HG02759 (cell line): Measurements from ENCODE around the gene NAV3.
A peak's percentile ranks its signal among the peaks of the same experiment; 100 is the strongest.

Experiments used
- ATAC-seq: cut with Tn5 transposase; IDR thresholded peaks from one replicate; pipeline ENCODE4 v1.9.1; 2021; ENCODE audit warnings: mild to moderate bottlenecking, moderate library complexity; ENCODE audit not compliant: unreplicated experiment

NAV3 gene

DNA sequence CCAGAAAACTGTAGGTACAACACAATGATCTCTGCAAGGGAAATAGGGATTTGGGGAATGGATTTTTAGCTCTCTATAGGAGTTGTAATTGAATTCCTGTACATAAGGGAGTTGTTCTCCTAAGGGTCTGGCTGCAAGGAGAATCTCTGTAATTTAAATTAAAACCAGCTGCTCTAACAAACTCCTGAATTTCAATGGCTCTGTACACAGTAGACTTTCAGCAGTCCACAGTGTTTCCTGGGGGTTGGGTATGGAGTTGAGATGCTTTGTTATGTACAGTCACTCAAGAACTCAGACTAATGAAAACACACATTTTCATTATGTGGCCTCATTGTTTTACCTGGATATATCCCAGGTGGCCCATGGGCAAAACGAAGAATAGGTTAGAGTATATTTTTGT lies 93.2 kb downstream of the NAV3 start:
- no peak for ATAC-seq

DNA sequence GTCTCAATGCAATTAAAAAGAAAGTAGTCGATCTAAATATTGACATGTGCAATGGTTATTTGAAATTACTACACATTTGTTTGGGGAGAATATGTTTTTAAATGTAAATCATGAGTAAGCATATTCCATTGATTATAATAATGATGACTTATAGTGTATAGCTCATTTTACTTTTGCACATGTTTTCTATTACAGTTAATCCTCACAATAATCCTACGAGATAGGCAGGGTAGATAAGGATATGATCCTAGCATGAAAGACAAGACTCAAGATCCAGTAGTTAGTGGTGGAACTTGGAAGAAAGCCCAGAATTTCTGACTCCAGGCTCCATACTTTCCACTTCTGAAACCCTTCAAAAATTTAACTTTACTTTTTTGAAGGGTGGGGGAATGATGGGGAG lies 94.0 kb downstream of the NAV3 start:
- no peak for ATAC-seq

DNA sequence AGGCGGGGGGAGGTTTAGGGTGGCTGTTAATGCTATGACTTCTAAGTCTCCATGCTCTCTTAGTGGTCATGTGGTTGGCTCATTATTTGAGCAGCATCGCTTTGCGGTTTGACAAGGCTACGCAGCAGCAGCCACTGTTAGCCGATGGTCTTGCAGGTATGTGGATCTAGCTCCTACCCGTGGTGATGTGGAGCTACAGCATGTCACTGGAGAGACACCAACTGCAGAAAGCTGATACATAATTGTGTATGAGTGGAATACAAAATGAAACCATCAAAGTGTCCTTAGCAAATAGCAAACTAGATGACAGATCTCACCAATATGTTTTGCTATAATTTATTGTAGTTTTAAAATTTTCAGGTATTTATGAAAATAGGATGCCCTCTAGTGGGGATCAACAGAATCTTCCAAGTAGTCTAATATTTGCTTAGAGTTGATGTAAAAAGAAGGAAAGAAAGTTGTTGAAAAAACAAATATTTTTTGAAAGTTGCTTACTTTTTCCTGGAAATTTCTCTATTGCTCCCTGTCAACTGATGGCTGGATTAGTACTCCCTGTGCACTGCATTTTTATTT lies 94.9 kb downstream of the NAV3 start:
- peak; percentile 100 for ATAC-seq

DNA sequence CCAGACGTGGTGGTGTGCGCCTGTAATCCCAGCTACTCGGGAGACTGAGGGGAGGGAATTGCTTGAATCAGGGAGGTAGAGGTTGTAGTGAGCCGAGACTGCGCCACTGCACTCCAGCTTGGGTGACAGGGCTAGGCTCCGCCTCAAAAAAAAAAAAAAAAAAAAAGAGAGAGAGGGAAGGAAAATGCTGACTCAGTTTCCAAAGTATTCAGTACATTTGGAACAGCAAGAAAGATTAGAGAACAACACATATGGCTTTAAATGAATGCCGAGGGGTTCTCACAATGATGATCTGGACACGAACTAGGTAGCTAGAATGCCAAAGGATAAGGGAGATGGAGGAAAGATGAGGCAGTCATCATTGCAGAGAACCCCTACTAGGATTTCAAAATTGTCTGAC lies 97.4 kb downstream of the NAV3 start:
- ATAC-seq: no peak

DNA sequence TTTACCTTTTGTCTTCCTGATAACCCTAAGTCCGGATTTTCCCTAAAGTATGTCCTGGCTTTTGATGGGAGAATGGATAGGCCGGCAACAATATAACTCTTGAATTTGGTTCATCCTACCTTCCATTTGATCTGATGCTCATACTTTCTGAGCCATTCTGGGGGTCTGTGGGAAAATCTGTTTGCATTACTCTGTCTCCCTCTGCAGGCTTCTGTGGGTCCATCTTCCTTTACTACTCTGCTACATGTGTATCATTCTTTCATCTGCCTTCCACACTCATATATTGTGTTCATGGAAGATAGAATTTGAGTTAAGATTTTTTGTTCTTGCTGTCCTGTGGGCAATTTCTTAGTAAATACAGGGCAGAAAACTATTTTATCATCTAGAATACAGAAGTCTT lies 101.5 kb downstream of the NAV3 start:
- no peak for ATAC-seq

GRCh38 chr12:77938301-77938700 lies 107.6 kb downstream of the NAV3 start:
- no peak for ATAC-seq

DNA sequence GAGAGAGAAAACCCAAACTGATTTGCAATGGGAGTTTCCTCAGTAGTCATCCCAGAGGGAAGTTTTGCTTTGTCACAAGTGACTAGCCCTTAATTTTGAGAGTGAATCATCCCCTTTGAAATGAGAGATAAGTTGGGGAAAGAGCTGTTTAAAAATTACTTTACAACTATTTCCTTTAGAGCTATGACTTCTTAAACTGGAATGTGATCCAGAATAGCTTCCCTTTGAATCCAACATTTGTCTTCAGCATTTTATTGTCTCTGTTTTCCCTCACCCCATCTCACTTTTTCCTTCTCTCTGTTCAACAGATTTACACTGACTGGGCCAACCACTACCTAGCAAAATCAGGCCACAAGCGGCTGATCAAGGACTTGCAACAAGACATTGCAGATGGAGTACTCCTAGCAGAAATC lies 109.3 kb downstream of the NAV3 start:
- no peak for ATAC-seq

GRCh38 chr12:77940567-77940966 lies 109.9 kb downstream of the NAV3 start:
- ATAC-seq: no peak

DNA sequence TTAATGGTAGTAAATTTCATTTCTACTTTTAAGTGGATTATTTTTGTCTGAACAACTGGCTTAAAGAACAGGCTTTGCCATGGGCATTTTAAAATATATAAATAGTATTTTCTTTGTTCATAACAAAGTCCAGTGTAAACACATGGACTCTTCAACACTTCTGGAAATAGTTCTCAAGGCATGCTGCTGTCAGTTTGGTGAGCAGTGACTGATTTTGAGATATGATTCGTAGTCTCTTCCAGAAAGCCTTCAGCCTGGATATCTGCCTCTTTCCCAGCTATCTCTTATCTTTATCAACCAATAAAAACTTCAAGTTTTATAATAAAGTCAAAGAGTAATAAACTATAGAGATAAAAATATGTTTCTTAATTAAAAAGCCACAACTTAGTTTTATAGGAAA lies 110.7 kb downstream of the NAV3 start:
- no peak for ATAC-seq

DNA sequence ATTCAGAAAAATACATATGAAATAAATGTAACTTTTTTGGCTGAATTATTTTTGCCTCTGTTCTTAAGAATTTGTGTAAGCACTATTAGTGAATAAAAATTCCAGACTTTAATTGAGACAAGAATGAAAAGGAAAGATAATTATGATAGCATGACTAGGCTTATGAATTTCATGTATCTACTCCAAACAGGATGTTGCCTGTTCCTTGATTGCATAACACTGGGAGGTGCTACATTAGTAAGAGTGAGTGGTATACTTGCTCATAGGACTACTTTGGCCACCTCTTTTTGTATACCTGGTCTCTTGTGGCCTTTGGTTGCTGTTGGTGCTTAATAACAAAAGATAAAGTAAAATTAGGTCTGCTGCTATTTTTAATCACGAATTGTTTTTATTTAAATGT lies 112.8 kb downstream of the NAV3 start:
- ATAC-seq: no peak

GRCh38 chr12:77946541-77947061 lies 115.9 kb downstream of the NAV3 start:
- ATAC-seq: no peak

DNA sequence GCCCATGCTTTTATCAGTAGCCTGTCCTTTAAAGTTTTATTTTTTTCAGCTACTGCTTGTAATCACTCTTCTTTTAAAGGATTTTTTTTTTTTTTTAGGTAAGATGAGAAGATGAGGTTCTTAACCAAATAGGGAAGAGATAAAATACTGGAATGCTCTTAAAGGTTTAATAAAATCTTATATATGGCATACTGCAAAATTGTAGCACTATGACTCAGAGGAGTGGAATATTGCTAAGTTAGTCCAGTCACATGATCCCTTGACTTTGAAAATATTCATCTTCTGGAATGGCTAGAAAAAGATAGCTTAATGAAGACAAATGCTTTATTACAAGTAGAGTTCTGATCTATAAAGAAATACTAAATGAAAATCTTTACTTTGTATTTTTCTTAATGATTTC lies 116.6 kb downstream of the NAV3 start:
- no peak for ATAC-seq

- ATAC-seq: no peak
Measured at GRCh38 chr12:77947746-77948145, 117.1 kb downstream of the NAV3 start.

GRCh38 chr12:77949943-77950342 lies 119.2 kb downstream of the NAV3 start:
- no peak for ATAC-seq

DNA sequence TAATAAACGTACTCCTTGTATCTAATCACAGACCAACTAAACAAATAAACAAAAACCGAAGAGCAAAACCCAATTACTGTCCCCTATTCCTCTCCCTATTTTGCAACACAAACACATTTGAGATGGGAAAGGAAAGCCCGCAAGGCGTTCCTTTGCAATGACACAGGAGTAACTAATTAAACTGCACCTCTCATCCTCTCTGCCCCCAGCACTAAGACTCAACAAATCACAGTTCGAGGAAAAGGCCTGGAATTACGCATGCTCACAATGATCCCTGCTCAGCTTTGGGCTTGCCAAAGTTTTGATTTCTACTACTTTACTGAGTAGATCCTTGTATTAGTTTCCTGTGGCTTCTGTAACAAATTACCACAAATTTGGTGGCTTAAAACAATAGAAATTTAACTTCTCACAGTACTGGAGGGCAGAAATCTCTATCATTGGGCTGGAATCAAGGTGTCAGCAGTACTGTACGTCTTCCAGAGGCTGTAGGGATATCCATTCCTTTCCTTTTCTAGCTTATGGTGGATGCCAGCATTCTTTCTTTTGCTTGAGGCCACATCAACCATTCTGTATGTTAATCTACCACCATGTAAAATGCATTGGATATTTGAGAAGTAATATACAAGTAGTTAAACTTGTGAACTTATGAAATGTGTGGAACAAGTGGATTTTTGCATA lies 123.0 kb downstream of the NAV3 start:
- no peak for ATAC-seq

GRCh38 chr12:77954206-77954555 lies 123.5 kb downstream of the NAV3 start:
- ATAC-seq: no peak

DNA sequence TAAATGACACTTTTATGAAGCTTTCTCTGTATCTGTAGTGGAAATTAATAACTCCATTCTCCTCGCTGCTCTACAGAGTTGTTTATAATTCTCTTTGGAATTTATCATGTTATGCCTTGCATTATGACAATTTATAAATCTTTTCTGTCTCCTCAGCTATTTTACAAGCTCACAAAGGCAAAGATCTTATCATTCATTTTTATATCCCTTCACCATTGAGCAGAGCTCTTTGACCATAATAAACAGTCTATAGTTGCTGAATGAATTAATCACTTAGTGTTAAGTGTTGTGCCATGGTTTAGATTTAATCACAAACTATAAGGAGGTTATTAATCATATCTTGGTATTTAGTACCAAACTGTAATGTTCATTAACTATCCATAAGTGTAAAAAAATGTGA lies 126.4 kb downstream of the NAV3 start:
- no peak for ATAC-seq

DNA sequence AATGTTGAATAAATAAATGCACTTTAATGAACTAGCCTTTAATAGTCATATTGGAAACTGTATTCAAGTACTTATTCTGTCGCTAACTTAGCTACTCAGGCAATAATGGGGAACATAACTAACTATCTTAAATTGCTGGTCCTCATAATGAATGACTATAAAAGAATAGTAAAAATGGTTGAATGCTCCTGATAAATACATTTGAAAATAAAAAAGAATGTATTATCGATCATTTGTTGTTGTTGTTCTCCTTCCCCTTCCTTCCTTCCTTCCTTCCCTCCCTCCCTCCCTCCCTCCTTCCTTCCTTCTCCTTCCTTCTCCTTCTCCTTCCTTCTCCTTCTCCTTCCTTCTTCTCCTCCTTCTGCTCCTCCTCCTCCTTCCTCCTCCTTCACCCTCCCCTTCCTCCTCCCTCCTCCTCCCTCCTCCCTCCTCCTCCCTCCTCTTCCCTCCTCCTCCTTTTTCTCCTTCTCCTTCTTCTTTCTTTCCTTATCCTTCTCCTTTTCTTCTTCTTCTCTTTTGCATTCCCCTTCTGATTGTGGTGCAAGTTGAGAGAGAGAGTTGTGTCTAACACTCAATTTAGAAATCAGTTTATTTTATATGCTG lies 133.0 kb downstream of the NAV3 start:
- ATAC-seq: no peak

GRCh38 chr12:77965790-77966189 lies 135.1 kb downstream of the NAV3 start:
- ATAC-seq: no peak

GRCh38 chr12:77968021-77968420 lies 137.3 kb downstream of the NAV3 start:
- no peak for ATAC-seq

DNA sequence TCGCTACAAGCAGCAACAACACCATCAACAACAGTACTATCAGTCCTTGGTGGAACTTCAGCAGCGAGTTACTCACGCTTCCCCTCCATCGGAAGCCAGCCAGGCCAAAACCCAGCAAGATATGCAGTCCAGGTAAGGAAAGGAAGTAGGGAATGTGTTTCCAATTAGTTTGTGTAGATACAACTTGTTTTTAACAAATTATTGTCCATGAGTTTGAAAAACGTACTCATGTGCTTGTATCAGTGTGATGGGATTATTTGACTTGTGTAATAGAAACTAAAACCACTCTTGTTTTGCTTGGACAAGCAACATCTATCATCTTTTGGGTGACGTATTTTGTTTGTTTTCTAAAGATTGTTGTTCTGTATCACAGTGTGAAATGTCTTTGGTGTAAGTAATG lies 137.9 kb downstream of the NAV3 start:
- ATAC-seq: no peak

DNA sequence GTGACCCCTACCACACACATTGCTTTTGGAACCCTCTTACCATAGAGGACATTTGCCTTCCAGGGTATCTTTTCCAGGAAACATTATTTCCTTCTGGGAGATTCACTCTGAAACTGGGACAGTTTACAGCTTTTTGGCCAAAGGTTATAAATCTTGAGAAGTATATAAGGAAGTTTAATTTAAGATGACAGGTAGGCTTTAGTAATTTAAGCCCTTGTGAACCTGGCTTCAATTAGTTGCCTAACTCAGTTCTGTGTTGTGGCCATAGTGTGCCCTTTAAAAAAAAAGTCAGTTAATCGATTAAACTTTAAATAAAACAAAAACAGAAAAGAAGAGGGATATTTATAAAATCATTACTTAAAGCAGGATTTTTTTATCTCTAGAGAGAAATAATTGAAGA lies 142.9 kb downstream of the NAV3 start:
- no peak for ATAC-seq

DNA sequence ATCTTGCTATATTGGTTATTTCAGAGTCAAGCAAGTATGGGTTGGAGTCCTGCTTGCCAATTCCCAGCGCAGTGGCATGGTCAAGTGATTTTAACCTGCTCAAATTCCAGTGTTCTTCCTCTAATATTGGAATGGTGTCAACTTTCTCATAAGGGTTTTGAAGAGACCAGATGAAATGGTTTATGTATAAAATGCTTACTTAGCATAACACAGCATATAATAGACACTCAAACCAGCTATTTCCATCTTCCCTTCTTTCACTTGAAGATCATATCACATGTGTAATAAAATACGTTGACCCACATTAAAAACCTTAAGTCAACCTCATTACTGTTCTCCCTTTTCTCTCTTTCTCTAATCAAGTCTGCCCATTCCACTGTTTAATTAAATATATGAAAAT lies 144.0 kb downstream of the NAV3 start:
- no peak for ATAC-seq
